DND-41 (cell line): ENCODE results near the gene ARF1.

Source experiments
- ATAC-seq: fragments of 200-7000 bp; cut with Tn5 transposase; 3 replicates; pipeline ENCODE4 v1.9.1; 2021; ENCODE audit warnings: low read depth; ENCODE audit not compliant: insufficient read depth
- DNase-seq: peaks from one replicate; pipeline ENCODE4 v3.0.0-alpha.2; 2020
- H2AFZ ChIP-seq: 2 replicates; pipeline ENCODE4 v1.6.0; 2012; ENCODE audit warnings: low read depth, low read length
- H3K27ac ChIP-seq: 2 replicates; pipeline ENCODE4 v1.5.1; 2012; ENCODE audit warnings: low read length, inconsistent platforms
- H3K27me3 ChIP-seq: fragments of 200-600 bp; sonication (generic); 2 replicates; pipeline ENCODE4 v1.6.0; 2012; ENCODE audit warnings: low read length, mild to moderate bottlenecking, inconsistent platforms; ENCODE audit not compliant: insufficient read depth, poor library complexity
- H3K36me3 ChIP-seq: 2 replicates; pipeline ENCODE4 v1.5.1; 2012; ENCODE audit warnings: low read length, inconsistent platforms; ENCODE audit not compliant: insufficient read depth
- H3K4me1 ChIP-seq: 2 replicates; pipeline ENCODE4 v1.5.1; 2012; ENCODE audit warnings: mild to moderate bottlenecking, low read length; ENCODE audit not compliant: insufficient read depth
- H3K4me2 ChIP-seq: 2 replicates; pipeline ENCODE4 v1.6.0; 2012; ENCODE audit warnings: mild to moderate bottlenecking, moderate library complexity, low read length, inconsistent platforms; ENCODE audit not compliant: insufficient read depth
- H3K4me3 ChIP-seq, 2 experiments: fragments of 200-600 bp in 1 of 2; shearing (Covaris generic) in 1 of 2; 2 replicates each; pipeline ENCODE4 v1.5.1; 2012 to 2016; ENCODE audit warnings: inconsistent platforms in 2 of 2, low read length in 2 of 2, mild to moderate bottlenecking in 2 of 2, low read depth in 1 of 2, moderate library complexity in 1 of 2
- H3K79me2 ChIP-seq: 2 replicates; pipeline ENCODE4 v1.6.0; 2012; ENCODE audit warnings: low read length, inconsistent platforms; ENCODE audit not compliant: insufficient read depth
- H3K9ac ChIP-seq: 2 replicates; pipeline ENCODE4 v1.6.0; 2012; ENCODE audit warnings: low read depth, mild to moderate bottlenecking, inconsistent platforms, low read length, moderate library complexity
- H3K9me3 ChIP-seq: 2 replicates; pipeline ENCODE4 v1.5.1; 2012; ENCODE audit warnings: low read length, moderate library complexity, mild to moderate bottlenecking, inconsistent platforms; ENCODE audit not compliant: insufficient read depth, severe bottlenecking
- H4K20me1 ChIP-seq: 2 replicates; pipeline ENCODE4 v1.6.0; 2012; ENCODE audit warnings: low read length; ENCODE audit not compliant: insufficient read depth
- CTCF ChIP-seq: IDR thresholded peaks from 2 replicates; pipeline ENCODE4 v1.5.1; 2012; ENCODE audit warnings: borderline replicate concordance, low read length, moderate library complexity, mild to moderate bottlenecking; ENCODE audit not compliant: poor library complexity, severe bottlenecking; ENCODE audit errors: extremely low read depth
- EZH2 ChIP-seq: IDR thresholded peaks from 3 replicates; pipeline ENCODE4 v1.6.1; 2012; ENCODE audit warnings: borderline replicate concordance, low read depth, mild to moderate bottlenecking, moderate library complexity, low read length, inconsistent platforms; ENCODE audit not compliant: severe bottlenecking

Gene ARF1

GRCh38 chr1:228108055-228108690 is 25.7 kb downstream of the ARF1 start:
- Histone ChIP-seq H3K79me2 (peaks cover 40% of the 10 kb centered on the region), H4K20me1 (peaks cover 4% of the 10 kb centered on the region; the same call in 1 of the 2 replicates), H3K27me3 (no peaks in the 10 kb centered on the region), H3K4me1 (peaks cover 48% of the 10 kb centered on the region), H3K4me2 (peak overlapping the region; percentile 91), H3K9ac (peak overlapping the region; percentile 75), H3K27ac (peak overlapping the region; percentile 73), H2AFZ (no peak overlapping the region), H3K9me3 (no peaks in the 10 kb centered on the region), H3K36me3 (peaks cover 30% of the 10 kb centered on the region), H3K4me3 (peak overlapping the region; percentile 30 to 84)
- DNase-seq = no peak
- TF ChIP-seq CTCF = no peak
- TF ChIP-seq EZH2 = no peak
- no peak for ATAC-seq

- Histone ChIP-seq H3K79me2 (peaks cover 36% of the 10 kb centered on the region), H2AFZ (peak overlapping the region; percentile 83), H3K4me1 (peaks cover 45% of the 10 kb centered on the region), H3K4me2 (peak overlapping the region; percentile 91), H3K36me3 (peaks cover 30% of the 10 kb centered on the region), H3K9ac (peak overlapping the region; percentile 75), H3K4me3 (peak overlapping the region; percentile 30 to 84), H3K27me3 (no peaks in the 10 kb centered on the region), H3K27ac (peak overlapping the region; percentile 73), H3K9me3 (no peaks in the 10 kb centered on the region), H4K20me1 (peaks cover 4% of the 10 kb centered on the region; the same call in 1 of the 2 replicates)
- ATAC-seq (no peak; the same call in 2 of the 3 replicates), DNase-seq (peak; percentile 38)
- TF ChIP-seq EZH2 = no peak
- no peak for TF ChIP-seq CTCF
Observed at GRCh38 chr1:228108742-228109072, 26.2 kb downstream of the ARF1 start.

GRCh38 chr1:228109073-228109961 is 26.8 kb downstream of the ARF1 start, which contains the start of gene MRPL55:
Gene MRPL55 (minus strand): TSS chr1:228109299. CDS start chr1:228108260, 1,039 bp downstream.
- H3K9me3 ChIP-seq = no peaks in the 10 kb centered on the region
- DNase-seq (peak; percentile 97), ATAC-seq (peak; percentile 88)
- H3K4me1 ChIP-seq = peaks cover 39% of the 10 kb centered on the region
- TF ChIP-seq CTCF (no peak), EZH2 (no peak)
- H2AFZ ChIP-seq = peak within 1 kb of the TSS; percentile 94
- H3K4me2 ChIP-seq = peak within 1 kb of the TSS; percentile 91
- peaks cover 30% of the 10 kb centered on the region for H3K36me3 ChIP-seq
- peak within 1 kb of the TSS; percentile 75 for H3K9ac ChIP-seq
- peak within 1 kb of the TSS; percentile 75 for H3K27ac ChIP-seq
- no peaks in the 10 kb centered on the region for H3K27me3 ChIP-seq
- peak within 1 kb of the TSS; percentile 30 to 84 for H3K4me3 ChIP-seq
- peaks cover 4% of the 10 kb centered on the region; the same call in 1 of the 2 replicates for H4K20me1 ChIP-seq
- H3K79me2 ChIP-seq = peaks cover 30% of the 10 kb centered on the region
